Erythroblast (primary cell): ENCODE measurements around the gene CARD19.

ENCODE experiments used
- GATA1 ChIP-seq: IDR thresholded peaks from 2 replicates; pipeline ENCODE4 v1.6.1; 2011; ENCODE audit warnings: low read depth, mild to moderate bottlenecking, control low read depth, low read length, moderate library complexity
- POLR2A ChIP-seq: IDR thresholded peaks from 2 replicates; pipeline ENCODE4 v1.6.1; 2011; ENCODE audit warnings: mild to moderate bottlenecking, low read length

- TF ChIP-seq POLR2A (no peak), GATA1 (no peak)
These were observed 36.4 kb downstream of the CARD19 start for GRCh38 chr9:93132287-93132927.
